Tibial nerve (tissue), 4 donors: ENCODE results near the gene NFATC2. TPM values are rescaled to one million over a fixed set of nuclear protein-coding genes. Genes with fewer than 3 reads are reported as not detected.
"Not testable (repeated sequence)": the region's sequence is repeated elsewhere in the genome, so short reads cannot be mapped to it uniquely, and the experiment has no call there.

ENCODE experiments used
- DNase-seq, 2 donors: peaks; one replicate each; pipeline ENCODE4 v3.0.0-alpha.2; 2019; ENCODE audit warnings: low spot score in 2 of 2
- H3K27ac ChIP-seq, 4 donors: fragments of 200-600 bp; sonication (generic) in 3 of 4; one replicate each; pipeline ENCODE4 v1.5.1; 2017 to 2019; ENCODE audit warnings: mild to moderate bottlenecking in 1 of 4
- H3K27me3 ChIP-seq, 2 donors: fragments of 200-600 bp; sonication (generic) in 1 of 2; one replicate each; pipeline versions ENCODE4 v1.5.1 to v1.6.0; 2017 to 2019
- H3K36me3 ChIP-seq, 3 donors: fragments of 200-600 bp; sonication (generic); one replicate each; pipeline ENCODE4 v1.5.1; 2018 to 2019
- H3K4me1 ChIP-seq, 4 donors: fragments of 200-600 bp; sonication (generic) in 3 of 4; one replicate each; pipeline ENCODE4 v1.5.1; 2017 to 2019
- H3K4me3 ChIP-seq, 4 donors: fragments of 200-600 bp; sonication (generic) in 3 of 4; one replicate each; pipeline ENCODE4 v1.5.1; 2017 to 2019; ENCODE audit warnings: mild to moderate bottlenecking in 1 of 4, moderate library complexity in 1 of 4
- H3K9me3 ChIP-seq, 4 donors: fragments of 200-600 bp; sonication (generic) in 3 of 4; one replicate each; pipeline ENCODE4 v1.5.1; 2017 to 2019
- CTCF ChIP-seq, 5 experiments: fragments of 200-600 bp in 3 of 5; fragments of 450-650 bp in 2 of 5; sonication (generic) in 3 of 5; IDR thresholded peaks; one replicate each; pipeline ENCODE4 v1.5.1; 2016 to 2019; ENCODE audit warnings: antibody characterized with exemption in 5 of 5, mild to moderate bottlenecking in 3 of 5, moderate library complexity in 2 of 5
- EP300 ChIP-seq, 2 donors: sonication (generic); formaldehyde crosslinking; IDR thresholded peaks; one replicate each; pipeline ENCODE4 v1.6.1; 2017; ENCODE audit warnings: antibody characterized with exemption in 2 of 2, mild to moderate bottlenecking in 1 of 2
- POLR2A ChIP-seq, 2 donors: fragments of 450-650 bp; IDR thresholded peaks; one replicate each; pipeline ENCODE4 v1.6.1; 2017; ENCODE audit warnings: antibody characterized with exemption in 2 of 2, mild to moderate bottlenecking in 2 of 2, moderate library complexity in 2 of 2
- WGBS, 2 donors: methylation state at CpG; one replicate each; pipeline ENCODE4 v1.1.5; 2018; 5-methylcytosine and 5-hydroxymethylcytosine counted together
- total RNA-seq, 4 donors: library from RNA; depleted of rRNA; stranded (reverse); fragments of >200 nt; gene quantifications; one replicate each; pipeline ENCODE4 v1.1.0, GENCODE V29; 2016

The NFATC2 gene
- total RNA-seq, 4 donors from 2014 or later: 6.0 to 11.5 (median 7.7) TPM

GRCh38 chr20:51467956-51468626, 74.4 kb downstream of the NFATC2 start:
- DNase-seq: no peak
- TF ChIP-seq CTCF (IDR thresholded peaks at IDR 0.05): no peak
- peak; percentile 30 to 58 for TF ChIP-seq EP300 (IDR thresholded peaks at IDR 0.05)
- no peak for TF ChIP-seq POLR2A (IDR thresholded peaks at IDR 0.05)
- peak overlapping the region in 3 of 4 donors; percentile 18 to 74 (median 42) for H3K27ac ChIP-seq
- no peaks in the 10 kb centered on the region for H3K9me3 ChIP-seq
- H3K36me3 ChIP-seq: peaks cover 2 to 22% (median 5%) of the 10 kb centered on the region in 3 donors
- H3K4me1 ChIP-seq: peaks cover 0 to 19% (median 5%) of the 10 kb centered on the region in 4 donors
- 62 to 66% methylated on average over 10 of the region's 10 CpGs for WGBS, 2 donors
- H3K4me3 ChIP-seq: no peak overlapping the region
- H3K27me3 ChIP-seq: no peaks in the 10 kb centered on the region

GRCh38 chr20:51463998-51464397, 78.5 kb downstream of the NFATC2 start:
- Histone ChIP-seq H3K4me1 (peaks cover 0 to 26% (median 5%) of the 10 kb centered on the region in 4 donors), H3K27me3 (no peaks in the 10 kb centered on the region), H3K9me3 (no peaks in the 10 kb centered on the region), H3K36me3 (peaks cover 0 to 5% (median 0%) of the 10 kb centered on the region in 3 donors), H3K4me3 (no peak overlapping the region), H3K27ac (no peak overlapping the region)
- WGBS, 2 donors: 84 to 87% methylated on average over 9 of the region's 9 CpGs
- TF ChIP-seq EP300 (IDR thresholded peaks at IDR 0.05) (no peak), CTCF (IDR thresholded peaks at IDR 0.05) (no peak), POLR2A (IDR thresholded peaks at IDR 0.05) (no peak)
- no peak for DNase-seq

DNA sequence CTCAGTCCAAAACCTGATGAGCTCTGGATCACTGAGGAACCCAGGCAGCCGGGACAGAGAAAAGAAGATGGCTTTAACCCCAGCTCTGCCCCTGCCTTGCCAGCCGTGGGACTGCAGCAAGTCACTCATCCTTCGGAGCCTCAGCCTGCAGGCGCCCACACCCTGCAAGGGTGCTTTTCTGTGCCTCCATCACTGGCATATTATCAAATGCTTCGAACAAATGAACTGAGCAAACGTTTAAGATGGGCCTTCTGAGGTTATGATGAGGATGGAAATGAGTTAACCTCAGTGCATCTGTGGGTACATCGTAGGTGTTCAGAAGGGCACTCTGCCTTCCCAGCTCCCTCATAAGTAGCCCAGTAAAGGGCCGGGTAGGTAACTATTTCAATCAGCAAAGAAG, 79.0 kb downstream of the NFATC2 start:
- H3K27me3 ChIP-seq: no peaks in the 10 kb centered on the region
- no peak for TF ChIP-seq POLR2A (IDR thresholded peaks at IDR 0.05)
- TF ChIP-seq EP300 (IDR thresholded peaks at IDR 0.05): no peak
- no peak for TF ChIP-seq CTCF (IDR thresholded peaks at IDR 0.05)
- no peak overlapping the region for H3K4me3 ChIP-seq
- H3K36me3 ChIP-seq: peaks cover 0 to 4% (median 0%) of the 10 kb centered on the region in 3 donors
- WGBS, 2 donors: 62 to 69% methylated on average over 7 to 8 of the region's 8 CpGs
- DNase-seq: no peak
- H3K9me3 ChIP-seq: no peaks in the 10 kb centered on the region
- peak overlapping the region in 2 of 4 donors; percentile 48 to 66 for H3K27ac ChIP-seq
- peaks cover 0 to 26% (median 4%) of the 10 kb centered on the region in 4 donors for H3K4me1 ChIP-seq

GRCh38 chr20:51462566-51463276, 79.8 kb downstream of the NFATC2 start:
- Histone ChIP-seq H3K9me3 (no peaks in the 10 kb centered on the region), H3K27ac (peak overlapping the region in 2 of 4 donors; percentile 48 to 66), H3K4me3 (no peak overlapping the region), H3K27me3 (no peaks in the 10 kb centered on the region), H3K36me3 (no peaks in the 10 kb centered on the region), H3K4me1 (peaks cover 0 to 17% (median 0%) of the 10 kb centered on the region in 4 donors)
- TF ChIP-seq CTCF (IDR thresholded peaks at IDR 0.05) (no peak), EP300 (IDR thresholded peaks at IDR 0.05) (no peak), POLR2A (IDR thresholded peaks at IDR 0.05) (no peak)
- WGBS, 2 donors: 39 to 53% methylated on average over 12 of the region's 12 CpGs
- DNase-seq: peak; percentile 69 to 72

- H3K27me3 ChIP-seq, H3K36me3 ChIP-seq, H3K4me3 ChIP-seq, H3K27ac ChIP-seq, H3K9me3 ChIP-seq, DNase-seq: not testable (repeated sequence)
- 78 to 91% methylated on average over 5 of the region's 5 CpGs for WGBS, 2 donors
- H3K4me1 ChIP-seq: peaks cover 3 to 23% (median 6%) of the 10 kb centered on the region in 4 donors
These were observed 80.7 kb downstream of the NFATC2 start for GRCh38 chr20:51461846-51462245.
